ENCODE measurements around the gene WBP1L. TPM values are rescaled to one million over a fixed set of nuclear protein-coding genes. Genes with fewer than 3 reads are reported as not detected.
"Not testable (repeated sequence)": the region's sequence is repeated elsewhere in the genome, so short reads cannot be mapped to it uniquely, and the experiment has no call there.

The WBP1L gene
- total RNA-seq (10 to 100 TPM; 42.7 to 47.6 TPM), polyA plus RNA-seq (10 to 100 TPM; 19.1 to 52.3 TPM)
- long read RNA-seq, donor 1, full-length matches to known transcripts = 9 of 18 reads
- long read RNA-seq, donor 1, partial matches to known transcripts = 9 of 18 reads
- long read RNA-seq, donor 1, other reads (novel, unspliced or antisense) = 0 of 18 reads
- long read RNA-seq, donor 2, full-length matches to known transcripts = 9 of 9 reads
- long read RNA-seq, donor 2, partial matches to known transcripts = 0 of 9 reads
- long read RNA-seq, donor 2, other reads (novel, unspliced or antisense) = 0 of 9 reads
- long read RNA-seq, donor 3, full-length matches to known transcripts = 4 of 4 reads
- long read RNA-seq, donor 3, partial matches to known transcripts = 0 of 4 reads
- long read RNA-seq, donor 3, other reads (novel, unspliced or antisense) = 0 of 4 reads
- long read RNA-seq, donor 4, full-length matches to known transcripts = 6 of 18 reads
- long read RNA-seq, donor 4, partial matches to known transcripts = 12 of 18 reads
- long read RNA-seq, donor 4, other reads (novel, unspliced or antisense) = 0 of 18 reads
- long read RNA-seq, donor 5, full-length matches to known transcripts = 9 of 101 reads
- long read RNA-seq, donor 5, partial matches to known transcripts = 92 of 101 reads
- long read RNA-seq, donor 5, other reads (novel, unspliced or antisense) = 0 of 101 reads

GRCh38 chr10:102743588-102744373, at the start of gene WBP1L:
Gene WBP1L, plus strand, starts transcription at chr10:102743948. Its CDS starts 106 bp downstream, at chr10:102744054.
- DNase-seq (peak; percentile 98 to 100 (median 100)), ATAC-seq (ENCODE audit: insufficient read depth, low FRiP score) (peak; percentile 96)
- 1% methylated on average over 33 to 37 of the region's 37 CpGs for WGBS, 2 donors
- TF ChIP-seq, protein P1, sequence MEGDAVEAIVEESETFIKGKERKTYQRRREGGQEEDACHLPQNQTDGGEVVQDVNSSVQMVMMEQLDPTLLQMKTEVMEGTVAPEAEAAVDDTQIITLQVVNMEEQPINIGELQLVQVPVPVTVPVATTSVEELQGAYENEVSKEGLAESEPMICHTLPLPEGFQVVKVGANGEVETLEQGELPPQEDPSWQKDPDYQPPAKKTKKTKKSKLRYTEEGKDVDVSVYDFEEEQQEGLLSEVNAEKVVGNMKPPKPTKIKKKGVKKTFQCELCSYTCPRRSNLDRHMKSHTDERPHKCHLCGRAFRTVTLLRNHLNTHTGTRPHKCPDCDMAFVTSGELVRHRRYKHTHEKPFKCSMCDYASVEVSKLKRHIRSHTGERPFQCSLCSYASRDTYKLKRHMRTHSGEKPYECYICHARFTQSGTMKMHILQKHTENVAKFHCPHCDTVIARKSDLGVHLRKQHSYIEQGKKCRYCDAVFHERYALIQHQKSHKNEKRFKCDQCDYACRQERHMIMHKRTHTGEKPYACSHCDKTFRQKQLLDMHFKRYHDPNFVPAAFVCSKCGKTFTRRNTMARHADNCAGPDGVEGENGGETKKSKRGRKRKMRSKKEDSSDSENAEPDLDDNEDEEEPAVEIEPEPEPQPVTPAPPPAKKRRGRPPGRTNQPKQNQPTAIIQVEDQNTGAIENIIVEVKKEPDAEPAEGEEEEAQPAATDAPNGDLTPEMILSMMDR (IDR thresholded peaks at IDR 0.05; ENCODE audit: control extremely low read depth, extremely low read depth) = no peak
- Histone ChIP-seq H3K9me3 (ENCODE audit: control insufficient read depth in 4 of 4, insufficient read depth in 3 of 4, low read length in 3 of 4) (no peaks in the 10 kb centered on the region), H3K27ac (ENCODE audit: low read depth in 1 of 2, low read length in 1 of 2) (peak within 1 kb of the TSS; percentile 66 to 95), H3K4me1 (ENCODE audit: control insufficient read depth in 5 of 5, insufficient read depth in 5 of 5, low read length in 5 of 5) (peaks cover 0 to 21% (median 3%) of the 10 kb centered on the region in 5 donors), H3K36me3 (ENCODE audit: control insufficient read depth in 4 of 4, insufficient read depth in 4 of 4, low read length in 4 of 4) (no peaks in the 10 kb centered on the region), H3K9ac (ENCODE audit: insufficient read depth in 1 of 2, low read length in 2 of 2) (peak within 1 kb of the TSS; percentile 42 to 93), H3K27me3 (ENCODE audit: control insufficient read depth in 3 of 3, insufficient read depth in 3 of 3, low read length in 2 of 3) (peaks cover 0 to 5% (median 0%) of the 10 kb centered on the region in 3 donors), H3K4me3 (peak within 1 kb of the TSS; percentile 98)

DNA sequence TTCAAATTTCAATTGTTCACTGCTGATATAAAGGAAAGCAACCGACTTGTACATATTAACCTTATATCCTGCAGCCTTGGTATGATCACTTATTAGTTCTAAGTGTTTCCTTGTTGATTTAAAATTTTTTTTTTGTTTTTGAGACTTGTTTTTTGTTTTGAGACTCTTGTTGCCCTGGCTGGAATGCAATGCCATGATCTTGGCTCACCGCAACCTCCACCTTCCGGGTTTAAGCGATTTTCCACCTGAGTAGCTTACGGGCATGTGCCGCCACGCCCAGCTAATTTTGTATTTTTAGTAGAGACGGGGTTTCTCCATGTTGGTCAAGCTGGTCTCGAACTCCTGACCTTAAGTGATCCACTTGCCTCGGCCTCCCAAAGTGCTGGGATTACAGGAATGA, 48.3 kb upstream of the WBP1L start:
- H3K9me3 ChIP-seq (ENCODE audit: control insufficient read depth in 4 of 4, insufficient read depth in 3 of 4, low read length in 3 of 4); H3K9ac ChIP-seq (ENCODE audit: insufficient read depth in 1 of 2, low read length in 2 of 2); DNase-seq; H3K27me3 ChIP-seq (ENCODE audit: control insufficient read depth in 3 of 3, insufficient read depth in 3 of 3, low read length in 2 of 3); ATAC-seq (ENCODE audit: insufficient read depth, low FRiP score); H3K27ac ChIP-seq (ENCODE audit: low read depth in 1 of 2, low read length in 1 of 2); H3K4me3 ChIP-seq; H3K4me1 ChIP-seq (ENCODE audit: control insufficient read depth in 5 of 5, insufficient read depth in 5 of 5, low read length in 5 of 5): not testable (repeated sequence)
- H3K36me3 ChIP-seq (ENCODE audit: control insufficient read depth in 4 of 4, insufficient read depth in 4 of 4, low read length in 4 of 4) = peaks cover 8 to 32% (median 13%) of the 10 kb centered on the region in 4 donors
- WGBS, 2 donors = 96 to 97% methylated on average over 10 of the region's 10 CpGs

DNA sequence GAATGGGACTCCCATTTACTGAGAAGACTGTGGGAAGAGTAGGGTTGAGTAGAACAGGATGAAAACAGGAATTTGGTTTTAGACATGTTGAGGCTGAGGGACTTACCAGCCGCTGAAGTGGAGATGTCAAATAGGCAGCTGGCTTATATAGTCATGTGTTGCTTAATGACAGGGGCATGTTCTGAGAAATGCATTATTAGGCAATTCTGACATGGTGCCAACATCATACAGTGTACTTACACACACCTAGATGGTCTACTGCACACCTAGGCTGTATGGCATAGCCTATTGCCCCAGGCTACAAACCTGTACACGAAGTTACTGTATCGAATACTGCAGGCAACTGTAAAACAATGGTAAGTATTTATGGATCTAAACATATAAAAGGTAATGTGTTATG, 47.0 kb upstream of the WBP1L start:
- Histone ChIP-seq H3K4me1 (ENCODE audit: control insufficient read depth in 5 of 5, insufficient read depth in 5 of 5, low read length in 5 of 5) (peaks cover 0 to 2% (median 0%) of the 10 kb centered on the region in 5 donors), H3K27me3 (ENCODE audit: control insufficient read depth in 3 of 3, insufficient read depth in 3 of 3, low read length in 2 of 3) (no peaks in the 10 kb centered on the region), H3K4me3 (no peak overlapping the region), H3K9me3 (ENCODE audit: control insufficient read depth in 4 of 4, insufficient read depth in 3 of 4, low read length in 3 of 4) (no peaks in the 10 kb centered on the region), H3K27ac (ENCODE audit: low read depth in 1 of 2, low read length in 1 of 2) (no peak overlapping the region), H3K9ac (ENCODE audit: insufficient read depth in 1 of 2, low read length in 2 of 2) (no peak overlapping the region), H3K36me3 (ENCODE audit: control insufficient read depth in 4 of 4, insufficient read depth in 4 of 4, low read length in 4 of 4) (peaks cover 8 to 32% (median 13%) of the 10 kb centered on the region in 4 donors)
- TF ChIP-seq, protein P1 (IDR thresholded peaks at IDR 0.05; ENCODE audit: control extremely low read depth, extremely low read depth) = no peak
- ATAC-seq (ENCODE audit: insufficient read depth, low FRiP score) (no peak), DNase-seq (no peak)
- WGBS, 2 donors = 87 to 89% methylated on average over 3 of the region's 3 CpGs

All from lung (tissue), 16 donors.